C4-2B (cell line): ENCODE measurements around the gene CCDC40.

Experiments
- CTCF ChIP-seq: fragments of 450-650 bp; conservative IDR thresholded peaks from 2 replicates; pipeline ENCODE4 v1.5.1; 2017; ENCODE audit warnings: mild to moderate bottlenecking
- ZFX ChIP-seq: fragments of 450-650 bp; IDR thresholded peaks from 2 replicates; pipeline ENCODE4 v1.6.1; 2017

- TF ChIP-seq CTCF: no peak
- TF ChIP-seq ZFX: no peak
These were observed 108.9 kb downstream of the CCDC40 start for GRCh38 chr17:80145076-80146075.
